Loucy (cell line): ENCODE data around the gene FOSB.

Source experiments
- H2AFZ ChIP-seq: fragments of 200-600 bp; sonication (generic); 2 replicates; pipeline ENCODE4 v1.6.0; 2016; ENCODE audit warnings: antibody characterized with exemption, mild to moderate bottlenecking, low read length, moderate library complexity
- H3F3A ChIP-seq: fragments of 200-600 bp; 2 replicates; pipeline ENCODE4 v1.6.0; 2016; ENCODE audit warnings: antibody characterized with exemption, low read depth, mild to moderate bottlenecking
- H3K27me3 ChIP-seq: fragments of 200-600 bp; sonication (generic); 2 replicates; pipeline ENCODE4 v1.6.1; 2014; ENCODE audit warnings: low read length, mild to moderate bottlenecking; ENCODE audit not compliant: insufficient read depth, poor library complexity, severe bottlenecking
- H3K36me3 ChIP-seq: fragments of 200-600 bp; sonication (generic); 2 replicates; pipeline ENCODE4 v1.6.1; 2016; ENCODE audit warnings: low read length; ENCODE audit not compliant: insufficient read depth
- H3K4me1 ChIP-seq: fragments of 200-600 bp; sonication (generic); 2 replicates; pipeline ENCODE4 v1.5.1; 2014; ENCODE audit warnings: low read length, mild to moderate bottlenecking; ENCODE audit not compliant: insufficient read depth, poor library complexity, severe bottlenecking
- H3K4me2 ChIP-seq: fragments of 200-600 bp; sonication (generic); 2 replicates; pipeline ENCODE4 v1.6.0; 2014; ENCODE audit warnings: antibody characterized with exemption, low read length, low read depth, mild to moderate bottlenecking; ENCODE audit not compliant: poor library complexity, severe bottlenecking
- H3K4me3 ChIP-seq: fragments of 200-600 bp; sonication (generic); 2 replicates; pipeline ENCODE4 v1.5.1; 2014; ENCODE audit warnings: low read length, mild to moderate bottlenecking, mixed read lengths; ENCODE audit not compliant: poor library complexity, severe bottlenecking
- H3K79me2 ChIP-seq: fragments of 200-600 bp; sonication (generic); 2 replicates; pipeline ENCODE4 v1.6.1; 2014; ENCODE audit warnings: low read length; ENCODE audit not compliant: insufficient read depth
- H3K9ac ChIP-seq: fragments of 200-600 bp; sonication (generic); 2 replicates; pipeline ENCODE4 v1.6.0; 2014; ENCODE audit warnings: mild to moderate bottlenecking, low read depth, low read length, moderate library complexity; ENCODE audit not compliant: poor library complexity, severe bottlenecking
- H3K9me2 ChIP-seq: fragments of 200-600 bp; sonication (generic); replicated peaks from 2 replicates; pipeline ENCODE4 v1.6.1; 2016; ENCODE audit warnings: low read depth, low read length, mixed read lengths
- H3K9me3 ChIP-seq: fragments of 200-600 bp; sonication (generic); 2 replicates; pipeline ENCODE4 v1.6.1; 2014; ENCODE audit warnings: mild to moderate bottlenecking, antibody characterized with exemption, low read length, low read depth; ENCODE audit not compliant: insufficient read depth
- H4K20me1 ChIP-seq: fragments of 200-600 bp; sonication (generic); 2 replicates; pipeline ENCODE4 v1.6.0; 2014; ENCODE audit warnings: antibody characterized with exemption, low read length, mild to moderate bottlenecking; ENCODE audit not compliant: insufficient read depth, poor library complexity, severe bottlenecking
- CTCF ChIP-seq: fragments of 200-600 bp; sonication (generic); conservative IDR thresholded peaks from 2 replicates; pipeline ENCODE4 v1.5.1; 2014; ENCODE audit warnings: mild to moderate bottlenecking, antibody characterized with exemption, low read length
- EZH2phosphoT487 ChIP-seq: fragments of 200-600 bp; IDR thresholded peaks from 2 replicates; pipeline ENCODE4 v1.6.1; 2018; ENCODE audit warnings: antibody characterized with exemption, mild to moderate bottlenecking, moderate library complexity, borderline replicate concordance

Gene FOSB

GRCh38 chr19:45473367-45473681, 5.5 kb downstream of the FOSB start:
- no peaks in the 10 kb centered on the region for H3K9me2 ChIP-seq
- H3K36me3 ChIP-seq, result no peaks in the 10 kb centered on the region
- H3K4me2 ChIP-seq, result no peak overlapping the region
- no peaks in the 10 kb centered on the region for H3K79me2 ChIP-seq
- no peaks in the 10 kb centered on the region for H3K27me3 ChIP-seq
- no peak overlapping the region for H3K9ac ChIP-seq
- H4K20me1 ChIP-seq, result peaks cover 4% of the 10 kb centered on the region
- no peaks in the 10 kb centered on the region for H3F3A ChIP-seq
- TF ChIP-seq CTCF (no peak), EZH2phosphoT487 (no peak)
- H3K4me1 ChIP-seq, result peaks cover 20% of the 10 kb centered on the region
- H3K9me3 ChIP-seq, result no peaks in the 10 kb centered on the region
- H2AFZ ChIP-seq, result no peak overlapping the region
- H3K4me3 ChIP-seq, result no peak overlapping the region

GRCh38 chr19:45473682-45474605, 6.1 kb downstream of the FOSB start:
- H3K79me2 ChIP-seq, result no peaks in the 10 kb centered on the region
- H3K36me3 ChIP-seq, result no peaks in the 10 kb centered on the region
- H3K27me3 ChIP-seq, result no peaks in the 10 kb centered on the region
- H2AFZ ChIP-seq, result no peak overlapping the region
- H3K9ac ChIP-seq, result no peak overlapping the region
- no peak overlapping the region for H3K4me3 ChIP-seq
- H3K4me1 ChIP-seq, result peaks cover 16% of the 10 kb centered on the region
- no peaks in the 10 kb centered on the region for H3K9me2 ChIP-seq
- H3F3A ChIP-seq, result no peaks in the 10 kb centered on the region
- H3K9me3 ChIP-seq, result no peaks in the 10 kb centered on the region
- no peaks in the 10 kb centered on the region for H4K20me1 ChIP-seq
- H3K4me2 ChIP-seq, result no peak overlapping the region
- TF ChIP-seq EZH2phosphoT487 (no peak), CTCF (no peak)

GRCh38 chr19:45474606-45475521, 7.1 kb downstream of the FOSB start:
- Histone ChIP-seq H4K20me1 (no peaks in the 10 kb centered on the region), H3K27me3 (no peaks in the 10 kb centered on the region), H3K4me3 (no peak overlapping the region), H3K79me2 (no peaks in the 10 kb centered on the region), H3F3A (no peaks in the 10 kb centered on the region), H2AFZ (no peak overlapping the region), H3K4me1 (peaks cover 12% of the 10 kb centered on the region), H3K9me2 (no peaks in the 10 kb centered on the region), H3K9ac (no peak overlapping the region), H3K4me2 (no peak overlapping the region), H3K9me3 (no peaks in the 10 kb centered on the region), H3K36me3 (no peaks in the 10 kb centered on the region)
- no peak for TF ChIP-seq CTCF
